ENCODE measurements around the gene LTBP1.
"Not testable (repeated sequence)": the region's sequence is repeated elsewhere in the genome, so short reads cannot be mapped to it uniquely, and the experiment has no call there.

Gene LTBP1

GRCh38 chr2:32965523-32966171, 18.9 kb downstream of the LTBP1 start:
- no peak for DNase-seq

GRCh38 chr2:32969444-32970162, 22.9 kb downstream of the LTBP1 start:
- no peak for DNase-seq

GRCh38 chr2:32973772-32974171, 27.0 kb downstream of the LTBP1 start:
- DNase-seq: not testable (repeated sequence)

- DNase-seq: no peak
Observed at GRCh38 chr2:32976409-32977063, 29.8 kb downstream of the LTBP1 start.

- DNase-seq: no peak
Observed at GRCh38 chr2:32977228-32977758, 30.5 kb downstream of the LTBP1 start.

GRCh38 chr2:32981612-32982011, 34.9 kb downstream of the LTBP1 start:
- DNase-seq: no peak

- DNase-seq: not testable (repeated sequence)
Observed at GRCh38 chr2:32983193-32983924, 36.6 kb downstream of the LTBP1 start.

- no peak for DNase-seq
Observed at GRCh38 chr2:32986480-32986879, 39.7 kb downstream of the LTBP1 start.

GRCh38 chr2:32988525-32988924, 41.8 kb downstream of the LTBP1 start:
- no peak for DNase-seq

GRCh38 chr2:32990556-32990955, 43.8 kb downstream of the LTBP1 start:
- no peak for DNase-seq

- DNase-seq: no peak
Observed at GRCh38 chr2:32991091-32991845, 44.5 kb downstream of the LTBP1 start.

DNA sequence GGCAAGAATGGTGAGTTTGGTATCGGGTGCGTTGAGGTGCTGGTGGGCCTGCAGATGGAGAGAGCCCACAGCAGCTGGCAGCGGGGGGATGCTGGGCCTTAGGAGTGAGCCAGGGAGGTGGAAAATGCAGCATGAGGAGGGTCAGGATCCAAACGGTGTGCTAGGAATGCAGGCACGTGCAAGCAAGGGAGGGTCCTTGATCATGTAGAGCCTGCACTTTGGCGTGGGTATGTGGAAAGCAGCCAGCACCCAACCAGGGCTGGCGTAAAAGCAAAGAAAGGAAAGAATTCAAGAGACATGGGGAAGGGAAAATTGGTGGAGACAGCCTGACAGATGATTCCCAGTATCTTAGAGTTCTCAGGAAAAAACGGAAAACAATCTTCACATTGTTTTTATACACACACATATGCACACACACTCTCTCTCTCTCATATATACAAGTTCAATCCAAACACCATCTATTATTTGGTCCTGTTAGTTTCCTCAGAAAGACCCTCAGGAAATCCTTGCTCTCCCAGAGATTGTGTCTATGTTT, 46.3 kb downstream of the LTBP1 start:
- DNase-seq: no peak

DNA sequence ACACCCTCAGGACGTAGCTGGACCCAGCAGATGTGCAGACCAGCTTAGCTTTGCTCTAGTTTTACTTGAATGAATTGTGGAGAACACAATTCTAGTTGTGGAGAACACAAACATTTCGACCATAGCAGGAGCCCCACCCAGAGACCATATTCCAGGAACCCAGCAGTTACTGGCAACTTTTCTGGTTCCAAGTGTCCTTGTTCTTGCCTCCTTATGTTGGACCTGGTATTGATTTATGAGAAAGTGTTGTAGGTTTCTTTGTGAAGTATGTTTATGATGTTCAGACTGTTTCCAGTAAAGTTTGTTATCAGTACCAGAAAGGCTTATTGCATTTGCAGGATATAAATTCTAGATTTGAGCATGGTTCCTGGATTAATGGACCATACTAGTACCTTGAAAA, 51.0 kb downstream of the LTBP1 start:
- DNase-seq: no peak

GRCh38 chr2:33000986-33001385, 54.2 kb downstream of the LTBP1 start:
- no peak for DNase-seq

DNA sequence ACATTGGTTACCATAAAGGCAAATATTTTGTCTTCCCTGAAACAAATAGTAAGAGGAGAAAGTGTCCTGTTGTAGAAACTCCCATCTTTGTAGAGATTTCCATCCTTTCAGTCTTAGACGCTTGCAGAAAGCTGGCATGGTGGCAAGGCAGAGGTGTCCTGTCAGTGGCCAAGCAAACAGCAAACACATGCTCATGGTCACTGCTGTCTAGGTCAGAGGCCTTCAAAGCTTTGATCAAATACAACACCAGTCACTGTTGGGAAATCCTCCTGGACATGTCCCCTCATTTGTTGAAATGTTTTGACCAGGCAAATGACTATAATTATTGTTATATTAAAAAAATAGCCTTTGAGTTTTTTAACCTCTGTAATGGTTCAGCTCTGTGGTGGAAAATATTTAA, 55.1 kb downstream of the LTBP1 start:
- DNase-seq: no peak

GRCh38 chr2:33002863-33003262, 56.1 kb downstream of the LTBP1 start:
- no peak for DNase-seq

DNA sequence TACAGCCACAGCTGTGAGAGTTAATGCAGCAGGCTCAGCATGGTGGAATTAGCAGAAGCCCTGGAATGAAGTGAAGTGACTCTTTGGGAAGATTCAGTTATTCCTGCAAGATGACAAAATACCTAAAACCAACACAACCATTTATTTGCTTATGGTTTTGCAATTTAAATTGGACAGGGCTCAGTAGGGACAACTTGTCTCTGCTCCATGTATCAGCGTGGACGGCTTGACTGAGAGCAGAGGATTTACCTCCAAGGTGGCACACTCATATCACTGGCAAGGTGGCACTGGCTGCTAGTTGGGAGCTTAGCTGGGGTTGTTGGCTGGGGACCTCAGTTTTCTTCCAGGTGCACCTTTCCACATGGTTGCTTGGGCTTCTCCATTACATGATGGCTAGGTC, 58.3 kb downstream of the LTBP1 start:
- no peak for DNase-seq

GRCh38 chr2:33008716-33009115, 62.0 kb downstream of the LTBP1 start:
- no peak for DNase-seq

DNA sequence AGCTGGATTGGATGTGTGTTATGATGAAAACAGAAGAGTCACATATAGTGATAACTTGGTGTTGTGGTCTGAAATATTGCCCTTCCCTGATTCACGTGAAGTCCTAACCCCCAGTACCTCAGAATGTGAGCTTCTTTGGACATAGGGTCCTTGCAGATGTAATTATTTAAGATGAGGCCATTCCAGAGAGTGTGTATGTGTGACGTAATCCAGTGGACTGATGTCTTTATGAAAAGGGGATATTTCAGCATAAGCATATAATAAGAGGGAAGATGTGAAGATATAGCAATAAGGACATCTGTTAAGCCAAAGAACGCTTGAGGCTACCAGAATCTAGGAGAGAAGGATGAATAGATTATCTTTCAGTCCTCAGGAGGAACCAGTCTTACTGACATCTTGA, 62.5 kb downstream of the LTBP1 start:
- no peak for DNase-seq

- DNase-seq: no peak
Observed at GRCh38 chr2:33011373-33011772, 64.6 kb downstream of the LTBP1 start.

DNA sequence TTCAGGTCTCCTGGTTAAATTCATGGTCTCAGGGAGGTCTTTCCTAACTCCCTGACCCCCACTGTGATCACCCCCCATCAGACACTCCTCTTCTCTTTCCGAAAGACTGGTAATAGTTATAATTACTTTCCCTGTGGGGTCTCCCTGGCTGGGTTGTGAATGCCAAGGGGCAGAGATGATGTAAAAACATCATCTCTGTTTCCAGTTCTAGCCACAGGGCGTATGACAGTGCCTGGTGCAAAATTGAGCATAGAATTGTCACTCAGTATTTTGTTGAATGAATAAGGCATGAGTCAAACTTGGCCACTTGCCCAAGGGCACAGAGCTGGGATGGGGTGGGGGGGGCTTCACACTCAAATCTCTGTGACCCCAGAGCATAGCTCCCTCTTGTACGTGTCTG, 65.2 kb downstream of the LTBP1 start:
- peak; percentile 33 for DNase-seq

GRCh38 chr2:33013684-33014110, 66.9 kb downstream of the LTBP1 start:
- DNase-seq: no peak

All from T1000 (cell line).